HG02678 (cell line): Measurements from ENCODE around the gene CCNI2.
A peak's percentile ranks its signal among the peaks of the same experiment; 100 is the strongest.

ENCODE experiments used
- ATAC-seq: cut with Tn5 transposase; IDR thresholded peaks from one replicate; pipeline ENCODE4 v1.9.1; 2021; ENCODE audit warnings: mild to moderate bottlenecking, moderate library complexity; ENCODE audit not compliant: unreplicated experiment

The CCNI2 gene

DNA sequence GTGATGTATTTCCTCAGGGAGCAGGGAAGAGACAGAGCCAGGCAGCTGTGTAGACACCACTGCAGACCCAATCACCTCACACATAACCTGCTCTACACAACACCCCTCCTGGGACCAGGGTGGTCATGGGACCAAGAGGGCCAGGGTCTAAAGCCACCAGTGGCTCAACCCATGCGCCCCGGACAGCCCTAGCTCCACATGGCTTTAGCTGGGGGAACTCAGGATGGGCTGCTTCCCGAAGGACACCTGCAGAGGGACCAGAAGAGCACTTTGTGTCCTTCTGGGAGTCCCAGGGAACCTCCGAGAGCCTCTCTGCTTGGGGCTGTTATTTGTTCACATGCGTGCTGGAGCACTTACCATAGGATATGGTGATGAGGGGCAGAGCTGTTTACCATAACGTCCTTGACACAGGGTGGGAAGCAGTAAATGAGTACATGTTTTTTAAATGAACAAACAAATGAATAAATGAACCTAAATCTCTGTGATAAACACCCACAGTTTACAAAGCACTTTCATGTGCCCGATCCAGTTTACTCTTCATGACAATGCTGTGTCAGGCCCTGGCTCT is 17.5 kb downstream of the CCNI2 start:
- ATAC-seq, result no peak

DNA sequence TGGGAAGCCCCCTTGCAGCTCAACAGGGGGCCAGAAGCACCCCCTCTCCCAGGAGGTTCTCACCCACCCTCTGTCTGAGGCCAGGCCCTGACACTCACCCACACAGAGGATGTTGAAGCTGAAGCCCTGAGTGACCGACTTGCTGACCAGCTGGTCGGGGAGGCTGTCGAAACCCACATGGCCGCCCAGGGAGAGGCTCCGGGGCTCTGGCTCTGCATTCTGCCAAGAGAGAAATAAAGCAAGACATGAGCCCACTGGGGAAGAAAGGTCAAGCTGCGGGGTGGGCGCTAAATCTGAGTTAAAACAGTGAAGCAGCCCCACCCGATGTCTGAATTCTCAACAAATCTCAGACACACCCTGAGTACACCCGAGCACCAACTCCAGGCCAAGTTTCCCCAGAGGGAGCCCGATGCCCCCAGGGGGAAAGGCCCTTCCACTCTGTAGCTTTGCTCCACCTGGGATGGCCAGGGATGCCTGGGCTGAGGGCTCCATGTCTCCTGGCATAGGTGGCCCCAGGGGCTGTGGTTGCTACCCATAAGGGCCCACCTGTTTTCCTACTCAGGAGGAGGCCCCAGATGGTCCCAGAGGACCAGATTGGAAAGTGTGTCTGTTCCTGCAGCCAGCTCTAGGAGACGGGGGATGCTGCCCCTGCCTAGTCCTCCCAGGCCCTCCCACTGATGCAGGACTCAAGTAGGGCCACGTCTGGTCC is 18.2 kb downstream of the CCNI2 start:
- ATAC-seq, result no peak

DNA sequence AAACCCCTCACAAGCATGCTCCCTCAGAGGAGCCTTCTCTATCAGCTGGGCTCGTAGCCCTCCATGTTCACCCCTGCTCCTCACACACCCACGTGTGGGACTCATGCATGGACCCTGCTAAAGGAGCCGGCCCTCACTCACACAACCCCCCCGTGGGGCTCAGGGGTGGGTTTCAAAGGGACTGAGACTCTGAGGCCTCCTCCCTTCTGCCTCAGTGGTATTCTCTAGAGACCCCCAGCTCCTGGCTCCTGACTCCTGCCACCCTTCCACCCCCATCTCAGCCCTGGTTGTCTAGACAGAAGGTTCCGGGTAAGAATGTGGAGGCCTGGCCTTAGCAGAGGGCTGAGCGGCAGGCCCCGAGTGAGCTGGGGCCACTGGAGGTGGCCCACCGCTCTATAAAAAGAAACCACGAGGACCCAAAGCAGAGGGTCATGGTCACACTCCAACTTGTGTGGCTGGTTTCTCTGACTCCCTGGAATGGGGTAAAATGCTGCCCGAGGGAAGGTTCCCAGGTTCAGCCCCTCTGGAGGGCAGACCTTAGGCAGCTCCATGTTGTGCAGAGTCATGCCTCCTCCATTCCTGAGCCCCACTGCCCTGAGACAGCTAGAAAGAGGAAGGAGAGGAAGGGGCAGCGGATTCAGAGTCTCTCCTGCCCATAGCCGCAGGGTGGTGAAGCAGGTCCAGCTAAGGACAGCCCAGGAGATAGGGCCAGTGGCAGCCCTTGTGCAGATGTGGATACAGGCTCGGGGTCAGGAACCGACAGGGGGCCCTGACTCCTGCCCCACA is 19.0 kb downstream of the CCNI2 start:
- ATAC-seq, result no peak

DNA sequence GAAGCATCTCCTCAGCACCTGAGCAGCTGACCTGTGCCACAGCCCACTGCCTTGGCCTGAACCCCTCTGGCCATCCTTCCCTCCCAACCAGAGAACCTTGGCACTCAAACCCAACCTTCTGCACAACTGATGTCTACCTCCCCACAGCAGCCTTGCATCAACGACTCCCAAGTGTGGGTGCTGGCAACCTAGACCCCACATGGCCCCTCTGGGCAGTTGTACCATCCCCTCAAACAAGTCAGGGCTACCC is 19.5 kb downstream of the CCNI2 start:
- no peak for ATAC-seq

DNA sequence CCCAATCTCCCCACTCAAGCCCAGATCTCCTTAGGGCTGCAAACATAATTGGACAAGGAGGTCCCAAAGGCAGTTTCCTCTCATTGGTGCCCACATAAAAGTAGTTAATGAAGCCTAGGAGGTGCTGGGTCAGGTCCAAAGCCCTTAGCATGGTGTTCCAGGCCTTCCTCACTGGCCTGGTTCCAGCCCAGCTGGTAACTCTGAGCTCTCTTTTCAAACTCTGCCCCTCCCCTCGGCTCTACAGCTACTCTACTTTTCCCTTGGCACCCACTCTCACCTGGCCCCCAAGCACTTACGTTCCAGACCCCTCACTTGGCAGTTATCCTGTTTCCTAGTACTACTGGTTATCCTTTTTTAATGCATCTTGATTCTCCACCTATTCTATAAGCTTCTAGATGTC is 19.9 kb downstream of the CCNI2 start:
- ATAC-seq, result no peak

DNA sequence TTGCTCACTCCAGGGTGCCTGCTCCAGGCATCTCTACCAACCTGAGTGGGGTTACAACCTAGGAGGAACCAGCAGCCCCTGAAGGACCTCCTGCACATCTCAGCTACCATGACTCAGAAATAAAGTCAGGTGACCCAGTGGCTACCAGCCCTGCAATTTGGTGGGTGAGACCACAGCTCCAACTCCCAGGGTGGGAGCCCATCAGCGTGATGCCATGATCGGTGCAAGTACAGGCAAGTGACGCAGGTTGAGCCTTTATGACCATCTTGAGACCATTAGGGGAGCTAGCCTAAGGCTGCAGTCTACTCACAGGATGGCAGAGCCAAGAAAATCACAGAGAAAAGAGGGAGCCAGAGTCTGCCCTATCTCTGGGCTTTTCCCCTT is 21.3 kb downstream of the CCNI2 start:
- ATAC-seq, result no peak

DNA sequence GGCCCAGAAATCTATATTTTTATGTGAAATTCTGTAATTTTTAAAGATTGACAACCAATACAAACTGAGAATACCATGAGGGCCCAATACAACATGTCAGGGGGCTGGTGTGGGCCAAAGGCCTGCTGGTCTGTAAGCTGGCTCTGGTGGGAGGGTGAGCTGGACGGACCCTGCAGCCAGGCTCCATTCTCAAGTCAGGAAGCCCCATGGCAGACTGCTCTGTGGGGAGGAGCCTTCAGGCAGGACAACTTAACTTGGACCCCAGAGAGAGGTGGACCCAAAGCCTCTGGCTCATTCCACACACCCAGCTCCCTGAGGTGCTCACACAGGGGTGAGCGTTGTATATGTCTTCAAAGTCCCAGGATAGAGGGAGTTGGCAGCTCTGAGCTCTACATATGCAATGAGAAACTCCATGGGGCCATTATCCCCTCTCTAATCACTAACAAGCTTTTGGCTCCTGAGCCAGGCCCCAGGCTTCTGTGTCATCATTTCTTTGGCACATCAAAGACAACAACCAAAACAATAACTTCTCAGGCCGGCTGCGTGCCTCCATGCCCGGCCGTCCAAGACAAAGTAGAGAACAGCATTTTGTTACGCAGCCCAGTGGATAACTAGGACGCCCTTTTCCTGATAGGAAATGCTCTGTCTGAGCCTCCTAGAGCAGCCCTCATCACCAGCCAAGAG is 23.4 kb downstream of the CCNI2 start:
- ATAC-seq, result no peak

DNA sequence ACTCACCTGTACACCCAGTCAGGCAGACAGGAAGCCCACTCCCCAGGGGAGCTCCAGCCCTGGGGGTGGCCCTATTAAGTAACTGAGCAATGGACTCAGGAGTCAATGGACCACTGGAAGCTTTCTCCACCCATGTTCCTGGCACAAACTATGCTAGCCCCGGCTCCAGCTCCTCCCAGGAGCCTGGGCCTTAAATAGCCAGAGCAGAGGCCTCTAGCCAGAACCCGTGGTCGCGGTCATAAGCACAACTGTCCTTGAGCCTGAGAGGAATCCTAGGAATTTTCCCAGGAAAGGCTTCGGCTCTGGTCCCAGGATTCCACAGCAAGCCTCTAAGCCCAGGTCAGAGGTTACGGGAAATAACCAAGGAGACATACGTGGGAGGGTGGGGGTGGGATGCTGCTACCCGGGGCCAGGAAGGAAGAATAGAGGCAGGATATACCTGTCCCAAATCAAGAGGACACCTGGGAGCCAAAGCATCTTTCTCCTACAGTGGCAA is 24.3 kb downstream of the CCNI2 start:
- ATAC-seq, result no peak

DNA sequence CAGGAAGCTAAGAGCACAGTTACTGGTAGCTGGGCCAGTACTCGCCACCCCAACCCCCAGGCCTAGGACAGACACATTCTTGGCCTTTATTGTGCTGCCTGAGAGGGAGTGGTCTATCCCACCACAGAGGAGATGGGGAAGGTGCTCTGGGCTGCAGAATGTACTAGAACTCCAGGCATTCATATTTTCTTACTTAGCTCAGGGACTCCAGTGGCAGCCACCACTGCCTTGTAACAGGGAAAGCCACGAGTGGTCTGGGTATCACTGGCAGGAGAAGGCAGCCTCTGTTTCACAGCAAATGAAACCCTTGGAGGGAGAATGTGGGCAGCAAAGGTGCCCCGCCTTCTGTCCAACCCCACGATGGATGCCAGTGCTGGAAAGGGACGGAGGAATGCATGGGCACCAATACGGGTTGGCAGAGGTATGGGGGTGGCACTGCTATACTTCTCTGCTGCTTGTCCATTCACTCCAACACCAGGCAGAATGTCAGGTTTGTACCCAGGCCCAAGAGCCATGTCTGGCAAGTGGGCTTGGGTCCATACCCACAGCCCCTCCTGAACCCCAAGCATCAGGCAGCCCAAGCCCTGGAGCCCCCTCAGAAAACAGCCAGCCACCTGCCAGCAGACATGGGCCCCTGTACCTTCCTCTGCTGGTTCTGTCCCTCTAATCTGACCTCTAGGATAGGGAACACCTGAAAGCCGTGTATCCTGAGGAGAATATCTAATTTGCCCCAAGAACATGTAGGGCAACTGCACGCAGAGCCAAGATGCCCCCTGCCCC is 25.3 kb downstream of the CCNI2 start:
- no peak for ATAC-seq

DNA sequence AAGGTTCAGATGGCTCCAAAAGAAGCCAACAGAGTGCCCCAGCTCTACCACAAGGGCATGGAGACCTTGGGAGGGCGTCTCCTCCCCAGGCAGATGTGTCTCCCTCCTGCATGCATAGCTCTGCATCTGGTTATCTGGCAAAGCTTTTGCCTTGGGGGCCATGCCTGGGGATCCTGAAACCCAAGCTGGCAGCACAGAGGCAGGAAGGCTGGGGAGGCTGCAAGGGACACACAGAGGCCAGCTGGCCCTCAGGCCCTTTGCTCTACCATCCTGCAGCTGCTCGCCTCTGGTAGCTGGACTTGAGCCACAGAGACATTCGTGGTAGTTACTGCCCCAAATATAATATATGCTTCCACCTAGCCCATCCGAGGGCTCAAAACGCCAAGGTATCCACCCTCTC is 25.9 kb downstream of the CCNI2 start:
- ATAC-seq, result no peak

DNA sequence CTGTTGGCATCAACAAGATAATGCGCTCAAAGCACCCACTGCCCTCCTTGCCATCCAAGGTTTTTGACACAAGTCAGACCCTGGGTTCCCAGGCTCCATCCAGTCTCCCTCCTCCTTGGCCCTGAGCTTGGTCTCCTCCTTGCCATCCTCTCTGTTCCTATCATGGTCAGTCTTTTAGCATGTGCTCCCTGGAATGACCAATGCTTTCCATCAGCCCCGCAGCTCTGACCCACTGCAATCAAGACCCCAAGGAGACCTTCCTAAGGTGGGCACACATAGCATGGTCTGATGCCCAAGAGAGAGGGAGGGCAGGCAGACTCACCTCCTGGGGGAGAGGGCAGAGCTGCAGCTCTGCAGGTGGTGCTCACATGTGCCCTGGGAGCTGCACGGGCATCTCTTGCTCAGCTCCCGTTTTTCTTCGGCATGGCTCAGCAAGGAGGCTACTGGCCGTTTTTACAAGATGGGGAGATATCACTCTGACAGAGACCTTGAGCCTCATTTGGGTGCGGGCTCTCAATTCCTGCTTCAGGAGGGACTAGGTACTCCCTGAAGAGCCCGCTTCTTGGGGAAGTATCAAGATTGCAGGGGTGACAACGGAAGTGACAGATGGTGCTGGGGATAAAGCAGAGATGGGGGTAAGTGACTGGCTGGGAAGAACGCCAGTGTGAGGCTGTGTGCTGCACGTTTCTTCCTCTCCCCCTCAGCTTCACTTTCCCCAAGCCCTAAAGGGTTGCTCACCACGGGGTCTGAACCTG is 26.6 kb downstream of the CCNI2 start:
- ATAC-seq, result no peak

DNA sequence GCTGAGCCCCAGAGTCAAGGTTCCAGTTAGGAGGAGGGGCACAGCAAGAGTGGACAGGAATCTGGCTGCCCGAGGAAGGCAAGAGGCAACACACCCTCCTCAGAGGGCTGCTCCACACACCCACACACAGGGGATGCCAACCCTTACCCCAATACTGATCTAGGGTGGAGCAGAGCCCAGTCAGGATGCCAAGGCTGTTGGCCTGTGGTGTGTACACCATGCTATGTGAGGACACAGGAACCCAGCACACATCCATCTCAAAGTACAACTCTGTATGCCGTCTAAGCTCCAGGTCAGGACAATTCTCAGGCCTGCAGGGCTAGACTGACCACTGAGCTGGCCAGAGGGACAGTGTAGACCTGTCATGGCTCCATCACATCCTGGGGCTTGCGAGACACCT is 27.2 kb downstream of the CCNI2 start:
- no peak for ATAC-seq

DNA sequence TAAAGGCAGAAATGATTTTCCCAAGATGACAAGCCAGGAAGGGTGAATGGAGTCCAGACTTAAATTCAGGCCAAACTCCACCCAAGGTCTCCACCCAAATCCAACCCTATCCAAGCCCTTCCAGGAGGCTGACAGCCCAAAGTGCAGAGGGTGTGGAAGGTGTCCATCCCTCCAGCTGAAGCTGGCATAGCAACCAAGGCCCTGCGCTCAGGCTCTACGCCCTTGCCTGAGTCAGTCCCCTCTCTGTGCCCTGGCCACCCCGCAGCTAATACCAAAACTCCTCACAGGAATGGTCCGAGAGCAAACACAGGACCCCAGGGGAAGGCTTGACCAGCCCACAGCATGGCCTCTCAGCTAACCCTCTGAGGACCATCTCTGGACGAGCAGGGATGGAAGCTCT is 27.7 kb downstream of the CCNI2 start:
- no peak for ATAC-seq

DNA sequence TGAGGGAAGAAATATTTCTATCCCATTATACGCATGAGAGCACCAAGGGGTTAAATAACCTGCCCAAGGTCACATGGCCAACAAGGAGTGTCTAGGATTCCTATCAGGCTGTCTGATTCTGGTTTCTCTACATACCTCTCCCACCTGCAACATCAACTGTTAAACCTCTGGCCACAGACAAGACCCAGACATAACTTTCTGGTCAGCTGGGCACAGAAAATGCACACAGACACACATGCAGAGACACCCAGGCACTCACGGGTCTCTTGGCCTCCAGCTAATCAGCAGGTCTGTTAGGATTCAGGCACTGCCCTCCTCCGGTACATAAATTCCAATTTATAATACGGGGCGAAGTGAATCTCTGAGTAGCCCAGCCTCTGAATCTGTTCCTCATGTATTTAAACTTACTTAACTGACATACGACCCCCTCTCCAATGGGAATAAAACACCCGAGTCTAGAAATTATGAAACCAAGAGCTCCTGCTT is 28.3 kb downstream of the CCNI2 start:
- no peak for ATAC-seq

DNA sequence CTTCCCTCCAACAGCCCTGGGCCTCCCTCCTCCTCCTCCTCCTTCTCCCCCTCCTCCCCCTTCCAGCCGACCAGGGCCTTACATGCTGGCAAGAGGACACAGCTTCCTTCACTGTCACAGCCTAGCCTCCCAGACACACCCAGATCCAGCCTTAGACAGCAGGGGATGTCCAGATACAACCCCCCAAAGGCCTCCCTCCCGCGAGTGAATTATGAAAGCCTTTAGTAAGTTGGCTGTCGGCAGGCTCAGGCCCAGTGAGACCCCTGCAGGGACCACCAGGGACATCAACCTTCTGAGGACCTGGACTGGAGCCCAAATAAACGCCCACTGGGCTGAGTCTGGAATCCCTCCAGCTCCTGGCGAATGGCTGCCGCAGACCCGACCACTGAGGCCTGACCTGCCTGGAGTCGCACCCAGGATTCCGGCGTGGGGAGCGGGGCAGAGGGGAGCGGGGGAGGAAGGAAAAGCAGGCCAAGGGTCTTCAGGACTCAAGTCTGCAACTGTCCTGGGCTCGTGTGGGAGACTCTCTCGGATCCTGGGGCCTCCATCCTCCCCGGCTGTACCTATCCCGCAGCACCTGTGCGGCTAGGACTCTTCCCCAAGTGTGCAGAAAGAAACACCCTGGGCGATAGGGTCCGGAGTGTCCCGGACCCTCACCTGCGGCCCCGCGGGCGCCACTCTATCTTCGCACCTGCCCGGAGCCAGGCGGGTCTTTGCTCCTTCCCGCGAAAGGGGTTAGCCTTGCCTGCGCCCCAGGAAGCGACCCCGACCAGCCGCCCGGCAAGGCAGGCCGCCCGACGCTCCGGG is 29.1 kb downstream of the CCNI2 start:
- ATAC-seq, result peak; percentile 11

DNA sequence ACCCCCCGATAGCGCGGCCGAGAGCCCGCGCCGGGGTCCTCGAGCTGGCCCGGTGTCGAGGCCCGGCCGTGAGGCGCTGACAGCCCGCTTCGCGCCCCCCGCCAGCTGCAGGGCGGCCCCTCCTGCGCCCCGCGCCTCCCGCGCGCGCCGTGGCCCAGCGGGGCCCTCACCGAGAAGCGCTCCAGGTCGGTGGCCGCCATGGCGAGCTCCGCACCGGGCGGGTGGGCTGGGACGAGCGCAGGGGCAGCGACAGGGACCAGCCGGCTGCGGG is 29.6 kb downstream of the CCNI2 start:
- ATAC-seq, result no peak

DNA sequence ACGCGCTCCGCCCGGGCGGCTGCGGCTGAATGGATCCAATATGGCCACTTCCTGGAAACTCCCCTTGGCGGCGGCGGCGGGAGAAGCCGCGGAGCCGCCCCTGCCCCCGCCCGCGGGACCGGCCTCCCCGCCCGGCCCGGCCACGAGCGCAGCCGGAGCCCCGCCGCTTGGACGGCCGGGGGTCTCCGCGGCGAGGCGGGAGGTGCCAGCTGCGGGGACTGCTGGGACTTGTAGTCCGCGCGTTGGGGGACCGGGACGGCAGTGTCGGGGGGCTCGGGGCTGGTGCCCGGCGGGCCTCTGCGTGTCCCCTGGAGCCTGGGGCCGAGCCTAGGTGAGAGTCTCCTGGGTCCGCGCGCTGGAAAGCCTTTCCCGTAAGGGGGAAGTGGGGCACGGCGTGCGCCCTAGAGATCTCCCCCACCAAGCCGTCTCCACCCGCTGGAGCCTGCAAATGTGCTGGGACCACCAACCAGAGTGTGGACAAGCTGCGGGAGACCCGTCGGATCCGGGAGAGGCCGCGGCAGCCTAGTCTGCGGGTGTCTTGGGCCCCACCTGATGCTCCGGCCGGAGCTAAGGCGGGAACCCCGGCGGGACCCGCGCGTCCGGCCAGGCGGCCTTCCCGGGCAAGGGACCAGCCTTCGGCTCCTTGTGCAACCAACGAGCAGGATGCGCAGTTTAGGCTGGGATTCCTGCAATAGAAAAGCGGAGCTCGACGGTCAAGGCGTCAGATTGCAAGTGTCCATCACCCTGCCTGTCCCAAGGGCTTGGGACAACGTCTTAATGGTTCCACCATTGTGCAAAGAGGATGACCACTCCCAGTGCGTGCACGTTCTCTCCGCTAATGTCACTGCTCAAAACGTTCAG is 30.2 kb downstream of the CCNI2 start, which contains the start of gene SEPTIN8:
Gene SEPTIN8 (minus strand): TSS at position 31 of the 861 bp plus-strand sequence. CDS start 102 bp downstream, outside the sequence.
- peak; percentile 53 for ATAC-seq

DNA sequence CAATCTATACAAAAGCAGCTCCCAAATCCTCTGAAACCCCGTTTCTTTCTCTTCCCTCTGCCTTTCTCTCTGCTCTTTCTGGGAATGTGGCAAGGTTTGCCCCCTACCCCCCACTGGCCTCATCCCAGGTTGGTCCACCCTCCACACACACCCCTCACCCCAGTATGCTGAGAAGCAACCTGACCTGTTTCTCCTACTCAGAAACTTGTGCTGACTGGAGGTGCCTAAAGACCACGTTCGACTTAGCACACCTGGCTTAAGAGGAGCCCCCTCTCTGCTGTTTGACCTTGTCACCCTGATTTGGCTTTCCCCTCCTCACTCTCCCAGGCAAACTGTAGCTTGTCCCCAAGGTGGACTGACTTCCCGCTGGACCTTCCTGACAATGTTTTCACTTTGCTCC is 30.9 kb downstream of the CCNI2 start:
- no peak for ATAC-seq

DNA sequence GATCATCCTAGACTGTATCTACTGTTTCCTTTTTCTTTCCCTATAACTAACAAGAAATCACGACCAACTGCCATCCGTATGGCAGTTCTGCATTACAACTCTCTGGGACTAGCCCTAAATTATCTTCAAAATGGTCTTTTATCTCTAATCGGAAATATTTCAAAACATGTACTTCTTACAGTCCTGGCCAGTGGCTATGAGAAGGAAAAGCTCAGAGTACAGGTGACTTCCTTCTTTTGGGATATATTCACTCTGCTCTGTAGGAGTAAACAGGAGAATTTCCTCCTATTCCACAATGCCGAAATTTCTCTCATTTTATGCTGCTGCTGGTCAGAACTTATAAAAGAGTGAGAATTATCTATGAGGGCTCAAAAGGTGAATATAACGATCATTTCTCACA is 31.6 kb downstream of the CCNI2 start:
- no peak for ATAC-seq
